GM12873 (cell line): ENCODE data around the gene FOXM1.

ENCODE experiments used
- CTCF ChIP-seq: IDR thresholded peaks from 2 replicates; pipeline ENCODE4 v1.5.1; 2012; ENCODE audit warnings: low read depth, mild to moderate bottlenecking, moderate library complexity, low read length, control low read depth; ENCODE audit not compliant: insufficient read depth; ENCODE audit errors: missing control alignments

The FOXM1 gene

GRCh38 chr12:2892246-2892645 is 15.3 kb upstream of the FOXM1 start:
- no peak for TF ChIP-seq CTCF

GRCh38 chr12:2891240-2892053 is 14.5 kb upstream of the FOXM1 start:
- no peak for TF ChIP-seq CTCF

- TF ChIP-seq CTCF: no peak
These were observed 13.6 kb upstream of the FOXM1 start, which contains the start of gene TULP3 for GRCh38 chr12:2890388-2891239. Gene TULP3, plus strand, starts transcription at chr12:2890891. Its CDS starts 57 bp downstream, at chr12:2890948.

- TF ChIP-seq CTCF: no peak
These were observed 13.0 kb upstream of the FOXM1 start for GRCh38 chr12:2890001-2890387.

GRCh38 chr12:2886768-2887450 is 9.9 kb upstream of the FOXM1 start:
- no peak for TF ChIP-seq CTCF

GRCh38 chr12:2884810-2885209 is 7.8 kb upstream of the FOXM1 start:
- no peak for TF ChIP-seq CTCF

- TF ChIP-seq CTCF: no peak
These were observed 2.9 kb upstream of the FOXM1 start for GRCh38 chr12:2879853-2880252.
